Endothelial cell of hepatic sinusoid (primary cell): Measurements from ENCODE around the gene WDFY2.

Source experiments
- in situ Hi-C: cut with HindIII; loops from 2 replicates; pipeline ENCODE4 v1.10.0; 2017; ENCODE audit warnings: low sequenced_read_pairs

Gene WDFY2

GRCh38 chr13:51763486-51763885 is 179.2 kb downstream of the WDFY2 start:
- in situ Hi-C loops = no loop called here

- in situ Hi-C loops = no loop called here
These were observed 180.2 kb downstream of the WDFY2 start for GRCh38 chr13:51764184-51765141.

GRCh38 chr13:51765142-51765515 is 180.9 kb downstream of the WDFY2 start:
- in situ Hi-C loops = no loop called here

- in situ Hi-C loops = no loop called here
These were observed 182.8 kb downstream of the WDFY2 start for GRCh38 chr13:51767100-51767499.

- in situ Hi-C loops = no loop called here
These were observed 184.2 kb downstream of the WDFY2 start for GRCh38 chr13:51768378-51768921.

GRCh38 chr13:51768976-51769375 is 184.7 kb downstream of the WDFY2 start:
- in situ Hi-C loops = no loop called here

- in situ Hi-C loops = no loop called here
These were observed 185.3 kb downstream of the WDFY2 start for GRCh38 chr13:51769455-51770127.

GRCh38 chr13:51770160-51770559 is 185.9 kb downstream of the WDFY2 start:
- in situ Hi-C loops = no loop called here

GRCh38 chr13:51770681-51771417 is 186.6 kb downstream of the WDFY2 start:
- in situ Hi-C loops = no loop called here

GRCh38 chr13:51771418-51772104 is 187.3 kb downstream of the WDFY2 start:
- in situ Hi-C loops = no loop called here

GRCh38 chr13:51772105-51772455 is 187.8 kb downstream of the WDFY2 start:
- in situ Hi-C loops = no loop called here

- in situ Hi-C loops = no loop called here
These were observed 188.5 kb downstream of the WDFY2 start for GRCh38 chr13:51772781-51773180.

- in situ Hi-C loops = no loop called here
These were observed 189.3 kb downstream of the WDFY2 start for GRCh38 chr13:51773515-51773914.

GRCh38 chr13:51776179-51776578 is 191.9 kb downstream of the WDFY2 start:
- in situ Hi-C loops = loop anchor here (25.0 kb wide), 1 partner anchor 339 kb away; no protein-coding TSS in a partner anchor

GRCh38 chr13:51777921-51778320 is 193.7 kb downstream of the WDFY2 start:
- in situ Hi-C loops = loop anchor here (25.0 kb wide), 1 partner anchor 341 kb away; no protein-coding TSS in a partner anchor

GRCh38 chr13:51778392-51778791 is 194.1 kb downstream of the WDFY2 start:
- in situ Hi-C loops = loop anchor here (25.0 kb wide), 1 partner anchor 341 kb away; no protein-coding TSS in a partner anchor

- in situ Hi-C loops = loop anchor here (25.0 kb wide), 1 partner anchor 343 kb away; no protein-coding TSS in a partner anchor
These were observed 195.8 kb downstream of the WDFY2 start for GRCh38 chr13:51780099-51780498.

- in situ Hi-C loops = loop anchor here (25.0 kb wide), 1 partner anchor 344 kb away; no protein-coding TSS in a partner anchor
These were observed 197.2 kb downstream of the WDFY2 start for GRCh38 chr13:51781246-51782022.

GRCh38 chr13:51782026-51782710 is 197.9 kb downstream of the WDFY2 start:
- in situ Hi-C loops = loop anchor here (25.0 kb wide), 1 partner anchor 345 kb away; no protein-coding TSS in a partner anchor
